Esophagus muscularis mucosa (tissue), 4 donors: ENCODE results near the gene ATRIP.

Experiments
- CTCF ChIP-seq, 3 experiments: fragments of 200-600 bp in 2 of 3; fragments of 450-650 bp in 1 of 3; sonication (generic) in 2 of 3; IDR thresholded peaks; one replicate each; pipeline ENCODE4 v1.5.1; 2017 to 2019; ENCODE audit warnings: antibody characterized with exemption in 3 of 3, mild to moderate bottlenecking in 2 of 3, moderate library complexity in 1 of 3
- EP300 ChIP-seq: sonication (generic); formaldehyde crosslinking; IDR thresholded peaks from one replicate; pipeline ENCODE4 v1.6.1; 2017; ENCODE audit warnings: antibody characterized with exemption
- POLR2A ChIP-seq: fragments of 450-650 bp; IDR thresholded peaks from one replicate; pipeline ENCODE4 v1.6.1; 2017; ENCODE audit warnings: antibody characterized with exemption, moderate library complexity, mild to moderate bottlenecking, low read depth
- POLR2AphosphoS5 ChIP-seq, 2 donors: sonication (generic); formaldehyde crosslinking; IDR thresholded peaks; one replicate each; pipeline ENCODE4 v1.6.1; 2017; ENCODE audit warnings: antibody characterized with exemption in 2 of 2

- TF ChIP-seq POLR2A: no peak
- no peak for TF ChIP-seq POLR2AphosphoS5 (IDR thresholded peaks at IDR 0.05)
- TF ChIP-seq CTCF (IDR thresholded peaks at IDR 0.05): no peak
- TF ChIP-seq EP300: no peak
Observed at GRCh38 chr3:48465237-48465530, 18.6 kb downstream of the ATRIP start.
